Hematopoietic multipotent progenitor cell treated with erythropoietin and hydrocortisone succinate and interleukin-3 and kit ligand, for 4 days (in vitro differentiated cells): Measurements from ENCODE around the gene AZU1.
A peak's percentile ranks its signal among the peaks of the same experiment; 100 is the strongest.

ENCODE experiments used
- DNase-seq: peaks from one replicate; pipeline ENCODE4 v3.0.0-alpha.2; 2015

AZU1 gene

DNA sequence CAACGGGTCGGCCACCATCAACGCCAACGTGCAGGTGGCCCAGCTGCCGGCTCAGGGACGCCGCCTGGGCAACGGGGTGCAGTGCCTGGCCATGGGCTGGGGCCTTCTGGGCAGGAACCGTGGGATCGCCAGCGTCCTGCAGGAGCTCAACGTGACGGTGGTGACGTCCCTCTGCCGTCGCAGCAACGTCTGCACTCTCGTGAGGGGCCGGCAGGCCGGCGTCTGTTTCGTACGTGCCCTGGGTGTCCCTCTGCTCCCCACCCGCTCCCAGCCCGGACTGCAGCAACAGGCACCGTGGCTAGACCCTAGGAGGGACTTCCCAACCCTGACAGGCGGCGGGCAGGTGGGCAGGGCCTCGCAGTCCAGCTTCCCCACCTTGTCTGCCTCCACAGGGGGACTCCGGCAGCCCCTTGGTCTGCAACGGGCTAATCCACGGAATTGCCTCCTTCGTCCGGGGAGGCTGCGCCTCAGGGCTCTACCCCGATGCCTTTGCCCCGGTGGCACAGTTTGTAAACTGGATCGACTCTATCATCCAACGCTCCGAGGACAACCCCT lies 28.0 kb downstream of the AZU1 start:
- DNase-seq: no peak

DNA sequence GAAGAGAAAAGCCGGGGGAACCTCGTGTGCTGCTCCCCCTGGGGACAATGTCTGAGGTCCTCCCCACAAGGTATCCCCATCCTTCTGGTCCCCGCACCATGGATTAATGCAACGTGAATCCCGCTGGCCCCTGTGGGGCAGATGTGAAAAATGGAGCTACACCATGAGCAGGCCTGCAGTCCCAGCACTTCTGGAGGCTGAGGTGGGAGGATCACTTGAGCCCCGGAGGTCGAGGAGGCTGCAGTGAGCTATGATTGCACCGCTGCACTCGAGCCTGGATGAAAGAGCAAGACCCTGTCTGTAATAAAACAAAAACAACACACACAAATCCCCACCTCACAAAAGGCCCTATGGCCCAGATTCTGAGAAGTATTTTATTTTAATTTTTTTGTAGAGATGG lies 30.6 kb downstream of the AZU1 start:
- DNase-seq: no peak

DNA sequence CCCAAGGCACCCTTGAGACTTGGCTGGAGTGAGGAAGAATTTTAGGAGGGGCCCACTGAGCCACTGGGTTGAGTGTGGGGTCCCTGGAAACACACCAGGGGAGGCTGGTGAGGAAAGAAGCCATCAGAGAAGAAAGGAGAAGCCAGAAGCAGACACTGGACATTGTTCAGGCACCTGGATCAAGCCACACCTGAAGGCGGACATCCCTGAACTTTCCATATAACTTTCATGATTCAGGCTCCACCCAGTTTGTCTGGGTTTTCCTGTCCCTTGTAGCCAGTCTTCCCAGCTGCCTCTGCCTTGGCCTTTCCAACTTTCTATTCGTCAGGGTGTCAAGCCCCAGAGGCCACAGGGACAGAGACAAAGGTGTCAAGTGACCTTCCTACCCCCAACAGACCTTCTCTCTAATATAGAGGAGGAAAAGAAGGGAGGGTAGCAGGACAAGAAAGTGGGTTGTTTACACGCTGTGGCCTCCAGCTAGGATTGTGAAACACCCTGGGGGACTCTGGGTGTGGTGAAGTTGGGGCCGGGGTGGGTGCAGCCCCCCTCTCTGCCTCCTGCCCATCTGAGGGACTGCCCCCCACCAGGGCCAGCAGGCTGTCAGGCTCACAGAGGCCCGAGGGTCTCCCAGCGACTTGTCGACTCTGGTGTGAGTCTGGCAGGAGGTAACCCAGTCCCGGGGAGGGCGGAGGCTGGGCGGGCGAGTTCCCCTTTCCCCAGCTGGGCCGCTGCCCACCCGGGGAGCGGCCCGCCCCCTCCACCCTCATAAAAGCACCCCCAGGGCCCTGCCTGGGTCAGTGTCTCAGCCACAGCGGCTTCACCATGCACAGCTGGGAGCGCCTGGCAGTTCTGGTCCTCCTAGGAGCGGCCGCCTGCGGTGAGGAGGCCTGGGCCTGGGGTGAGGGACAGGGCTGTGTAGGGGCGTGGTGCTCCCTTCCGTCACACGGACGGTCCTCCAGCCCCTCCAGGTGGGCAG lies 31.5 kb downstream of the AZU1 start, which contains the start of gene CFD:
CFD (plus strand) TSS at position 797 of the 976 bp plus-strand sequence; CDS start at position 823, 26 bp downstream.
- peak; percentile 73 for DNase-seq

DNA sequence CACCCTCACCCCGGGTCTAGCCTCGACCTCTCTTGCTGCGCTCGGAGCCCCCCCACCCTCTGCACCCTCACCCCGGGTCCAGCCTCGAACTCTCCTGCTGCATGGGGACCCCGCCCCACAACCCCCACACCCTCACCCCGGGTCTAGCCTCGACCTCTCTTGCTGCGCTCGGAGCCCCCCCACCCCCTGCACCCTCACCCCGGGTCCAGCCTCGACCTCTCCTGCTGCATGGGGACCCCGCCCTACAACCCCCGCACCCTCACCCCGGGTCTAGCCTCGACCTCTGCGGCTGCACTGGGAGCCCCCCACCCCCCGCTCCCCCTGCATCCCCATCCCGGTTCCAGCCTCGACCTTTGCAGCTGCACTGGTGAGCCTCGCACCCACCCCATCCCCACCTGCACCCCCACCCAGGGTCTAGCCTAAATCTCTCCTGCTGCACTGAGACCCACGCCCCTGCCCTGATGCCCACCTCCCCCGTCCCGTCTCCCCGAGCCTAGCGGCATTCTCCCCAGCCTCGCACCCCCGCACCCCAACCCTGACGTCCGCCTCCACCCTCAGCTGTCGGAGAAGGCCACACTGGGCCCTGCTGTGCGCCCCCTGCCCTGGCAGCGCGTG lies 33.6 kb downstream of the AZU1 start:
- DNase-seq: no peak

DNA sequence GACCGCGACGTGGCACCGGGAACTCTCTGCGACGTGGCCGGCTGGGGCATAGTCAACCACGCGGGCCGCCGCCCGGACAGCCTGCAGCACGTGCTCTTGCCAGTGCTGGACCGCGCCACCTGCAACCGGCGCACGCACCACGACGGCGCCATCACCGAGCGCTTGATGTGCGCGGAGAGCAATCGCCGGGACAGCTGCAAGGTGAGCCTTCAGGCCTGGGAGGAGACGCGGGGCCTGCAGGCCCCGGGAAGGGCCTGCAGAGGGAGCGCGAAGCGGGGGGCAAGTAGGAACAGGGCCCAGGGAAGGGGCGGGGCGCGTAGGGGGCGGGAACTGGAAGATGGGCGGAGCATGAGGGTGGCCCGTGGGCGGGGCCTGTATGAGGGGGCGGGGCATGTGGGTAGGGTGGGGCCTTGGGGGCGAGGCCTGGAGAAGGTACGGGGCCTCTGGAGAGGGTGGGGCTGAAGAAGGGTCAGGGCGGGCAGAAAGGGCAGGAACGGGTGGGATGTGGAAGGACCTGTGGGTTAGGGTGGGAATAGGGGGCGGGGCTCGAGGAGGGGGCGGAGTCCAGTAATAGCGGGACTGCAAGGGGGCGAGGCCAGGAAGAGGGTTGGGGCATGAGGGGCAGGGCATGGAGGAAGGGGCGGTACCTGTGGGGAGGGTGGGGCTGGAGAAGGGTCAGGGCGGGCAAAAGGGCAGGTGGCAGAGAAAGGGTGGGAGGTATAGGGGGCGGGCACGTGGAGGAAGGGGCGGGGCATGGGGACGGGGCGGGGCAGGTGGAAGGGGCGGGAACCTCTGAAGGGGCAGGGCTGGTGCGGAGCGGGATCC lies 34.3 kb downstream of the AZU1 start:
- DNase-seq: peak; percentile 95

DNA sequence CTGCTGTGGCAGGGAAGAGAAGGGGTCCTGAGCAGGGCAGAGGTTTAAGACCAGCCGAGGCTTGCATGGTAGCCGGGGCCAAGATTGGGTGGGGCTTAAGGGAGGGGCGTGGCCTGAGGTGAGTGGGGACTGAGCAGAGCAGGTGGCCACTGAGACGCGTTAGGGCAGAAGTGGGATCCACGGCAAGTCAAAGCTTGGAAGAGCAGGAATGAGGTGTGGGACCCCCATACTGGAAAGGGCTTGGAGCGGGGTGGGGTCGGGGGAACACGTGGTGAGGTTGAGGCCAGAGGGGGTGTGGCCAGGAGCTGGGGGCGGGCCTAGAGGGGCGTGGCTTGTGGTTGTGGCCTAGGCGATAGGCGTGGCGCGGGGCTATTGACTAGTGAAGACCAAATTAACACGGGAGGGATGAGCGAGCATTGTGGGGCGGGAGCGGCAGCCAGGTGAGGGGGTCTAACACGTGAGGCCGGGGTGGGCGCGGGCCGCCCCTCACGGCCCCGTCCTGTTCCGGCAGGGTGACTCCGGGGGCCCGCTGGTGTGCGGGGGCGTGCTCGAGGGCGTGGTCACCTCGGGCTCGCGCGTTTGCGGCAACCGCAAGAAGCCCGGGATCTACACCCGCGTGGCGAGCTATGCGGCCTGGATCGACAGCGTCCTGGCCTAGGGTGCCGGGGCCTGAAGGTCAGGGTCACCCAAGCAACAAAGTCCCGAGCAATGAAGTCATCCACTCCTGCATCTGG lies 35.1 kb downstream of the AZU1 start:
- DNase-seq: peak; percentile 94

DNA sequence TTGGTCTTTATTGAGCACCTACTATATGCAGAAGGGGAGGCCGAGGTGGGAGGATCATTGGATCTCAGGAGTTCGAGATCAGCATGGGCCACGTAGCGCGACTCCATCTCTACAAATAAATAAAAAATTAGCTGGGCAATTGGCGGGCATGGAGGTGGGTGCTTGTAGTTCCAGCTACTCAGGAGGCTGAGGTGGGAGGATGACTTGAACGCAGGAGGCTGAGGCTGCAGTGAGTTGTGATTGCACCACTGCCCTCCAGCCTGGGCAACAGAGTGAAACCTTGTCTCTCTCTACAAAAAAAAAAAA lies 35.6 kb downstream of the AZU1 start:
- DNase-seq: no peak

DNA sequence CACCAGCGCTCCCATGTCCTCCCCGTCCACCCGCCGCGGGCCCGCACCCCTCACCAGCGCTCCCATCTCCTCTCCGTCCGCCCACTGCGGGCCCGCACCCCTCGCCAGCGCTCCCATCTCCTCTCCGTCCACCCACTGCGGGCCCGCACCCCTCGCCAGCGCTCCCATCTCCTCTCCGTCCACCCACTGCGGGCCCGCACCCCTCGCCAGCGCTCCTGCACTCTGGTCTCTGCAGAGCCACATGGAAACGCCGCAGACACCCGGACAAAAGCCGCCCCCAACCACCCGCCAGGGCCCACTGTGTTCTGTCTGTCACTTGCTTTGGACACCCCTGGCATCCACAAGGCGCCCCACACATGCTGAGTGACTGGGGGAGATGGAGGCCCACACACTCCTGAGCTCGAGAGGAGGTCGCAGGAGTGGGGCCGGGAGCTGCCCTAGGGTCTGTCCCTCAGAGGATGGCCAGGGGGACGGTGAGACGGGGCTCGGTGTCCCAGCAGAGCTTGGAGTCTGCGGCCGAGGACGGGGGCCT lies 39.2 kb downstream of the AZU1 start:
- no peak for DNase-seq

DNA sequence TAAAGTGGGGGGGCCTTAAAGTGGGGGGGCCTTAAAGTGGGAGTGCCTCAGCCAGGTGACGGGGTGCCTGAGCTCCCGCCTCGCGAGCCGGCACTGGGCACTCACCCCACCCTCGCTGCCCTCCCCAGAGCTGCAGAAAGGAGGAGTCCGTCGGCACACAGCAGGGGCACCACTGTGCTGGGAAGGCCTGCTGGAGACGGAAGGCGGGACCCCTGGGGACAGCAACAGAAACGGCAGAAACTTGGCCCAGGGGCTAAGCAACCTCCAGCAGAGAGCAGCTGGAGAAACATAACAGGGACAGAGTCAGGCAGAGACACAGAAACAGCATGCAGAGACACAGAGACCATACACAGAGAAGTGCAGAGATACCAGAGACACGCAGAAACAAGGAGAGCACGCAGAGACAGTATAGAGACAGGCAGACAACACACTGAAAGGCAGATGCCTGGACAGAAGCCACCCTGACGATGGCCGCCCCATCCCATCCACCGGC lies 39.7 kb downstream of the AZU1 start:
- no peak for DNase-seq

DNA sequence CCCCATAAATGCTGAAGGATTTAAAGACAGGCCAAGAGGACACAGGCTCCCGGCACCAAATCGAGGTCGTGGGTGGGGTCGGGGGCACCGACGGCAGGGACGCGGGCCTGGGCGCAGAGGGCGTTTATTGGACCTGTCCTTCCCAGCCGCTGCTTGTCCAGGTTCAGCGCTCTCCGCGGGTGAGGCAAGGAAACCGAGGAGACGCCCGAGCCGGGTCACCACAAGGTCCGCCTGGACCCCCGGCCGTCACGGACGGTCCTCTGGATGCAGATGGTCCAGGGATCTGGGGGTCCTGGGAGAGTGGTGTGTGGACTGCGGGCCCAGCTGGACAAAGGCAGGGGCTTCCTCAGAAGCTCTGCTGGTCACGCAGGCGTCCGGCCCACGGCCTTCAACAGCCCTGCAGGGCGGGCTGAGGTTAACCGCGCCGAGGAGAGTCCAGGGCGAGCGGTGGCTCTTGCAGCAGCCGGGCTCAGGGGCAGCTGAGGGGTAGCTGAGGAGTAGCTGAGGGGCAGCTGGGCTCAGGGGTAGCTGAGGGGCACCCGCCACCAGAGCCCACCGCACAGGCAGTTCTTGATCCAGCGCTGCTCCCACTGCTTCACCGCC lies 40.3 kb downstream of the AZU1 start:
- DNase-seq: no peak

DNA sequence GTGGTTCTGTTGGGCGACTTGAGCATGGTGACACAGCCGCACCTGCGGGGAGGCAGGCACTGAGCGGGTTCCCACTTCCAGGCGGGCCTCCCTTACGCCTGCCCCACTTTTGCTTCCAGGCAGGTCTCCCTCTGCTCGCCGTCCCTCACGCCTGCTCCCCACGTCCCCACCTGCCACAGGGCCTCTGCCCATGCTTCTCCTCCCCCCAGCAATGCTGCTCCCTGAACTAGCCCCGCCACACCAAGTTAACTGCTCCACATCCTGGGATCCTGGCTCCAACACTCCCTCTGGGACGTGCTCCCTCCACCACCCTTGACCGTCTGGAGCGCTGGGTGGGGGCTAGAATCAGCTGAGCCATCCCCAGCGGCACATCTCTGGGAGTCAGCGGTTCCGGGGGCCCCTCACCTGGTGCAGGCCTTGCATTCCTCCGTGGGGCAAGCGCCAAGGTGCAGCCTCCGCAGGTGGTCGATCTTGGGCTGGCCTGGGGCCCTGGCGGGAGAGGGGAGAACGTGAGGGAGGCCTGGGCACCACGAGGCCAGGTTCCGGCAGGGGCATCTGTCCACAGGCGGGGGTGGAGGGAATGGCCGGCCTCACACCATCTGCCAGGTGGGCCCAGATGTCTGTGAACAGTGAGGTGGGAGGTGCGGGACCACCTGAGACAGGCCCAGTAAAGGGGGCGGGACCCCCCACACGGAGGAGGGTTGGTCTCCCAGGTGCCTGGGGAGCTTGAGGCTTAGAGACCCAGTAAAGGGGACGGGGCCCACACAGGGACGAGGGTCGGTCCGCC lies 41.0 kb downstream of the AZU1 start:
- no peak for DNase-seq

DNA sequence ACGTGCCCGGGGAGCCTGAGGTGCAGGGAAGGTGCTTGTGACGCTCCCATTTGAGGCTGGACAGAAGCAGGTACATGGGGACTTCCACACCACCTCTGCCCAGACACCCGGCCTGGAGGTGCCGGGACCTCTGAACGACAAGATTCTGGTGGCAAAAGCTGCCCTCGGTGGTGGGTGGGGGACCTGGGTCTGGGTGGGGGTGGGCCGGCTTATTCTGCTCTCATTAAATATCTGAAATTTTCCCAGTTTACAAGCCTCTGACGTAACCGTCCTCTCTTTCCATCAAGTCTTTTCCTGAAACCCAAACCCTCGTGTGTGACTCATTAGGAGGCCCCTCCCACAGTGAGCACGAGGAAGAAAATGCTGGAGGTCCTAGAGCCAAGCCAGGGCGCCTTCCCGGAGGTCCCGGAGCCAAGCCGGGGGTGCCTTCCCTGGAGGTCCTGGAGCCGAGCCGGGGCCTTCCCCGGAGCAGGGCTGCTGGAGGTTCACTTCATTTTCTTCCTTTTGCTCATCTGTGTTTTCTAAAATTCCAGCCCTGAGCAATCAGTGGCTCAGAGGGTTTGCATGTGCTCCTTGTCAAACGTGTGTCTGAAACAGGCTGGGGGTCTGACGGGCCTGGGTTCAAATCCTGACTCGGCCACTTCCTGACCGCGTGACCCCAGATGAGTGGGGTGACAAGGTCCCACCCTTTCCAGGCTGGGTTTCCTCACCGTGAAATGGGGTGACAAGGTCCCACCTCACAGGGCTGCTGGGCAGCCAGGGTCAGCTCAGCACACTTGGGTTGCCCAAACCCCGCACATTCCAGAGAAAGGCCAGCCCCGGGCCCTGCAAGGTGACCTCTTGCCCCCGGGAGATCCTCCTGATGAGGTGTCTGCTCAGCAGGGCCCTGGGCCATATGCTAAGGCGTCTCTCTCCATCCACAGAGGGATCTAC lies 41.9 kb downstream of the AZU1 start:
- no peak for DNase-seq

DNA sequence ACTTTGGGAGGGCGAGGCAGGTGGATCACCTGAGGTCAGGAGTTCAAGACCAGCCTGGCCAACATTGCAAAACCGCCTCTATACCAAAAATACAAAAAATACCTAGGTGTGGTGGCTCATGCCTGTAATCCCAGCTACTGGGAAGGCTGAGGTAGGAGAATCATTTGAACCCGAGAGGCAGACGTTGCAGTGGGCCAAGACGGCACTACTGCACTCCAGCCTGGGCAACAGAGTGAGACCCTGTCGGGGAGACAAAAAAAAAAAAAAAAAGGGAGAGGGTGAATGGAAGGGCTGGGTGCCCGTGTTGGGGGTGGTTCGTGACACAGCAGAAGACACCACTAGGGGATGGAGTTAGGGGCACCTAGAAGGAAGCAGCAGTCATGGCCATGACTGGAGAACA lies 42.7 kb downstream of the AZU1 start:
- DNase-seq: no peak

DNA sequence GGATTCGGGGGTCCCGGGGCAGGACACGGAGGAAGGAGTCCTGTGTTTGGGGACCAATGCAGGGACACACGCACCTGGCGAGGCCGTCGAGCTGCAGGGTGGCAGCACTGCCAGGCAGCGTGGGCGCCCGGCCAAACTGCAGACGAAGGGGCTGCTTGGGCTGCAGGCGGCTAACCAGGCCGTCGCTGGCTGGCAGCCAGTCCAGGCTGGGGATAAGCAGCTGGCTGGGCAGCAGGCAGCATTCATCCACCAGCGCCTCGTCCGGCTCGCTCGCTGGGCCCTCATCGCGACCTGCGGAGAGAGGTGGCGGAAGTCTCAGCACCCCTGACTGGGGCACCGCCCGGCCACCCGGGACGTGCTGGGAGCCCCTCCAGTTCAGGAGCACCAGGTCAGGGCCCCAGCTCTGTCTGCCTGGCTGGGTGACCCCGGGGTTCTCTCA lies 43.3 kb downstream of the AZU1 start:
- DNase-seq: no peak

DNA sequence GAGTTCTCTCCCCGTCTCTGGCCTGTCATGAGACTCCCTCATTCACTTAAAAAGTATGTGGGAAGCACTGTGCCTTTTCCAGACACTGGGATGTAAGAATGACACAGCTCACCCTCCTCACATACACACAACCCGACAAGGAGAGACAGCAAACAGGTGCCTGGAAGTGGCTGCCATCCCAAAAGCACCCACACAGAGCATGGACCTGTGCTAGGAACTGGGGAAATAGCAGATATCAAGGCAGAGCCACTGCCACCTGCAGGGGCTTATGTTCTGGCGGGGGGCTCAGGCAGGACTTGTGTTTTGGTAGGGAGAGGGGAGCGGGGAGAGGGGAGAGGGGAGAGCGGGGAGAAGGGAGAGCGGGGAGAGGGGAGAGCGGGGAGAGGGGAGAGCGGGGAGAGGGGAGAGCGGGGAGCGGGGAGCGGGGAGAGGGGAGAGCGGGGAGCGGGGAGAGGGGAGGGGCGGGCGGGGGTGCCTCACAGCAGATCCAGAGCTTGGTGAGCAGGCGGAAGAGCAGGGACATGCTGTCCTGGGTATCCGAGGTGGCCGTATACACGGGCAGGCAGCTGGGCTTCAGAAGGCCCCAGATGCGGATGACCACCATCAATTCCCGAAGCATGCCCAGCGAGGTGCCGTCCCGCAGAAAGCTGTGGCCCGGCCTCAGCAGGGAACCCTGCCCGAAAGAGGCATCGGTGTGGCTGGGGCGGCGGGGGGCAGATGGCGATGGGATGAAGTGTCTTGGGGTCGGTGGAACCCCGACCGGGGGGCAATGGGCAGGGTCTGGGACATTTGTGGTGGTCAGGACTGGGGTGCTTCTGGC lies 44.0 kb downstream of the AZU1 start:
- DNase-seq: peak; percentile 41

DNA sequence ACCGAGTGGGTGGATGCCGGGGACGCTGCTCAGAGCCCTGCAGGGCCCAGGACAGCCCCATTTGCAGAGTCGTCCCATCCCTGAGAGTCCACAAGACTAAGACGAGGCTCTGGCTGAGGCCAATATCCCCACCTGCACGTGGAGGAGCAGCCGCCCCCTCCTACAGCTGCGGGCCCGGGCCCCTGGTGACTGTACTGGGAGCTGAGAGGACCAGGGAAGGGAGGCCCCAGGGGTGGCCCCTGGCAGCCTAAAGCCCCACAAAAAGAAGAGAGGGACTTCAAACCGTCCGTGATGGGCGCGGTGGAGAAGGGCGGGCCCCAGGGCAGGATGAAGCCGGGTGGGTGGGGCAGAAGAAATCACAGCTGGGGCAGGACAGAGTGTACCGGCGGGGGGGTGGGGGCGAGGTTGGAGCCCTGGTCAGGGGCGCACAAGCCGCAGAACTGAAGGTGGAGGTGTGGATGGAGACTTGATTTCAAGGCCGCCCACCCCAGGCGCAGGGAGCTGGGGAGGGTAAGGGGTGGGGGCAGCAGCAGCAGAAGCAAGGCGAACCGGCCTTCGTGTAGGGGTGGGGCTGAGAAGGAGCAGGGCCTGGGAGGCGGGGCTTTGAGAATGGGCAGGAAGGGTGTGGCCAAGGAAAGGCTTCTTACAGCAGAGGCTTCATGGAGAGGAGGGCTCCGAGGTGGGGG lies 44.8 kb downstream of the AZU1 start:
- peak; percentile 98 for DNase-seq

DNA sequence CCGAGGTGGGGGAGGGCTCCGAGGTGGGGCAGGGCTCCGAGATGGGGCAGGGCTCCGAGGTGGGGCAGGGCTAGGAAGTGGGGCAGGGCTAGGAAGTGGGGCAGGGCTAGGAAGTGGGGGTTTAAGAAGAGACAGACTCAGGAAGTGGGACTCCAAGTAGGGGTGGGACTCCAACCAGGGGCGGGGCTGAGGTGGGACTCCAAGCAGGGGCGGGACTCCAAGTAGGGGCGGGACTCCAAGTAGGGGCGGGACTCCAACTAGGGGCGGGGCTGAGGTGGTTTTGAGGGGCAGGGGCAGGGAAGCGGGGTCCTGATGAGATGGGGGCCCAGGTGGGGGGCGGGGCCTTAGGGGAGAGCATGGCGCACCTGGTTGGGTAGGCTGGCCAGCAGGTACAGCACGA lies 45.4 kb downstream of the AZU1 start:
- DNase-seq: peak; percentile 94

DNA sequence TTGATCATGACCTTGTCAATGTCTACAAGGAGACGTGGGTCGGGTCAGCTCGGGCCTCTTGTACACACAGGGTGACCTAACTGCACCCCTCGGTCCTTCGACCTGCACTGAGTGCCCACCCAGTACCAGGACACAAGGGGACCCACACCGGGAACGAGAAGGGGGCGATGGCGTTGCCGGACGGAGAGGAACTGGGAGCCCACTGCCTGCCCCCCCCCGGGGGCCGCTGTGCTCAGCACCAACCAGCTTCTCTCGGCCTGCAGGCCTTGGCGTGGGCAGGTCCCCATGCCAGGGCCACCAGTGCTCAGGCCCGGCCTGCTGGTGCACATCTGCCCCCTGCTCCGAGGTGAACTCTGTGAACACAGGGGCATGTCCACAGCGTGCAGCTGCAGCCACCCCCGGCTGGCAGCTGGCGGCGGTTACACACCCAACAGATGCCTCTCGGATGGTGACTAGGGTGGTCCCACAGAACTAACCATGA lies 46.0 kb downstream of the AZU1 start:
- DNase-seq: no peak
